ENCODE measurements around the gene ACTN3. TPM values are rescaled to one million over a fixed set of nuclear protein-coding genes. Genes with fewer than 3 reads are reported as not detected.

The ACTN3 gene
- total RNA-seq, 1 donor from 2014 or later = 0.11 TPM

- no peaks in the 10 kb centered on the region for H3K27me3 Mint-ChIP-seq (ENCODE audit: unreplicated experiment)
- no peak for DNase-seq (ENCODE audit: extremely low spot score, unreplicated experiment)
- peaks cover 2% of the 10 kb centered on the region for H3K36me3 Mint-ChIP-seq (ENCODE audit: unreplicated experiment)
- H3K4me1 Mint-ChIP-seq (ENCODE audit: unreplicated experiment) = peaks cover 24% of the 10 kb centered on the region
- no peak overlapping the region for H3K4me3 Mint-ChIP-seq (ENCODE audit: unreplicated experiment)
- H3K9me3 Mint-ChIP-seq (ENCODE audit: unreplicated experiment) = no peaks in the 10 kb centered on the region
- TF ChIP-seq CTCF (IDR thresholded peaks at IDR 0.05) = no peak
- no peak overlapping the region for H3K27ac Mint-ChIP-seq (ENCODE audit: unreplicated experiment)
These were observed 43.4 kb downstream of the ACTN3 start for GRCh38 chr11:66589996-66590675.

- Mint-ChIP-seq H3K4me3 (ENCODE audit: unreplicated experiment) (no peak overlapping the region), H3K9me3 (ENCODE audit: unreplicated experiment) (no peaks in the 10 kb centered on the region), H3K36me3 (ENCODE audit: unreplicated experiment) (peaks cover 2% of the 10 kb centered on the region), H3K4me1 (ENCODE audit: unreplicated experiment) (peaks cover 30% of the 10 kb centered on the region), H3K27me3 (ENCODE audit: unreplicated experiment) (no peaks in the 10 kb centered on the region), H3K27ac (ENCODE audit: unreplicated experiment) (no peak overlapping the region)
- no peak for TF ChIP-seq CTCF (IDR thresholded peaks at IDR 0.05)
- DNase-seq (ENCODE audit: extremely low spot score, unreplicated experiment) = no peak
These were observed 44.5 kb downstream of the ACTN3 start for GRCh38 chr11:66591175-66591574.

- peaks cover 30% of the 10 kb centered on the region for H3K4me1 Mint-ChIP-seq (ENCODE audit: unreplicated experiment)
- peak; percentile 80 for TF ChIP-seq CTCF (IDR thresholded peaks at IDR 0.05)
- DNase-seq (ENCODE audit: extremely low spot score, unreplicated experiment) = peak; percentile 99
- H3K9me3 Mint-ChIP-seq (ENCODE audit: unreplicated experiment) = no peaks in the 10 kb centered on the region
- H3K36me3 Mint-ChIP-seq (ENCODE audit: unreplicated experiment) = peaks cover 2% of the 10 kb centered on the region
- peak within 1 kb of the TSS; percentile 100 for H3K4me3 Mint-ChIP-seq (ENCODE audit: unreplicated experiment)
- no peaks in the 10 kb centered on the region for H3K27me3 Mint-ChIP-seq (ENCODE audit: unreplicated experiment)
- H3K27ac Mint-ChIP-seq (ENCODE audit: unreplicated experiment) = peak within 1 kb of the TSS; percentile 99
These were observed 46.0 kb downstream of the ACTN3 start, which contains the start of the genes CCDC87 and CCS for GRCh38 chr11:66592457-66593302. Gene CCDC87, minus strand, starts transcription at chr11:66593063. Its CDS starts 48 bp downstream, at chr11:66593015. Gene CCS, plus strand, starts transcription at chr11:66593185. Its CDS starts 77 bp downstream, at chr11:66593262.

GRCh38 chr11:66593303-66593635, 46.6 kb downstream of the ACTN3 start:
- Mint-ChIP-seq H3K4me3 (ENCODE audit: unreplicated experiment) (peak overlapping the region; percentile 100), H3K36me3 (ENCODE audit: unreplicated experiment) (peaks cover 2% of the 10 kb centered on the region), H3K27ac (ENCODE audit: unreplicated experiment) (peak overlapping the region; percentile 99), H3K27me3 (ENCODE audit: unreplicated experiment) (no peaks in the 10 kb centered on the region), H3K4me1 (ENCODE audit: unreplicated experiment) (peaks cover 30% of the 10 kb centered on the region), H3K9me3 (ENCODE audit: unreplicated experiment) (no peaks in the 10 kb centered on the region)
- DNase-seq (ENCODE audit: extremely low spot score, unreplicated experiment) = no peak
- TF ChIP-seq CTCF (IDR thresholded peaks at IDR 0.05) = no peak

GRCh38 chr11:66593650-66594049, 46.9 kb downstream of the ACTN3 start:
- peak overlapping the region; percentile 100 for H3K4me3 Mint-ChIP-seq (ENCODE audit: unreplicated experiment)
- H3K36me3 Mint-ChIP-seq (ENCODE audit: unreplicated experiment) = peaks cover 2% of the 10 kb centered on the region
- H3K9me3 Mint-ChIP-seq (ENCODE audit: unreplicated experiment) = no peaks in the 10 kb centered on the region
- peaks cover 30% of the 10 kb centered on the region for H3K4me1 Mint-ChIP-seq (ENCODE audit: unreplicated experiment)
- H3K27ac Mint-ChIP-seq (ENCODE audit: unreplicated experiment) = peak overlapping the region; percentile 99
- no peaks in the 10 kb centered on the region for H3K27me3 Mint-ChIP-seq (ENCODE audit: unreplicated experiment)
- DNase-seq (ENCODE audit: extremely low spot score, unreplicated experiment) = no peak
- no peak for TF ChIP-seq CTCF (IDR thresholded peaks at IDR 0.05)
